Memory B cell (primary cell): ENCODE results near the gene FOXL1.

Experiments used
- ATAC-seq: fragments of 150-1000 bp; cut with Tn5 transposase; 2 replicates; pipeline ENCODE4 v1.10.0; 2021; ENCODE audit warnings: low read depth, mild to moderate bottlenecking, moderate library complexity
- DNase-seq, 2 donors: peaks; one replicate each; pipeline ENCODE4 v3.0.0; 2022; ENCODE audit warnings: low spot score in 2 of 2
- H3K27ac Mint-ChIP-seq: one replicate; pipeline ENCODE4 v1.8.0; 2022; ENCODE audit warnings: mild to moderate bottlenecking, moderate library complexity, mixed read lengths
- H3K27me3 Mint-ChIP-seq: one replicate; pipeline ENCODE4 v1.8.0; 2022; ENCODE audit warnings: mixed read lengths
- H3K36me3 Mint-ChIP-seq: one replicate; pipeline ENCODE4 v1.8.0; 2022; ENCODE audit warnings: mild to moderate bottlenecking, mixed read lengths
- H3K4me1 Mint-ChIP-seq: one replicate; pipeline ENCODE4 v1.8.0; 2022; ENCODE audit warnings: mixed read lengths
- H3K4me3 Mint-ChIP-seq: one replicate; pipeline ENCODE4 v1.8.0; 2022; ENCODE audit warnings: mild to moderate bottlenecking, moderate library complexity, mixed read lengths
- H3K9me3 Mint-ChIP-seq: one replicate; pipeline ENCODE4 v1.8.0; 2022; ENCODE audit warnings: mixed read lengths

Gene FOXL1

GRCh38 chr16:86625821-86626220 lies 47.5 kb downstream of the FOXL1 start:
- DNase-seq (no peak), ATAC-seq (no peak)
- no peak overlapping the region for H3K27ac Mint-ChIP-seq
- no peaks in the 10 kb centered on the region for H3K9me3 Mint-ChIP-seq
- no peaks in the 10 kb centered on the region for H3K36me3 Mint-ChIP-seq
- peaks cover 17% of the 10 kb centered on the region for H3K27me3 Mint-ChIP-seq
- no peaks in the 10 kb centered on the region for H3K4me1 Mint-ChIP-seq
- H3K4me3 Mint-ChIP-seq = no peak overlapping the region

GRCh38 chr16:86626284-86626683 lies 47.9 kb downstream of the FOXL1 start:
- Mint-ChIP-seq H3K27me3 (peaks cover 18% of the 10 kb centered on the region), H3K36me3 (no peaks in the 10 kb centered on the region), H3K27ac (no peak overlapping the region), H3K4me1 (no peaks in the 10 kb centered on the region), H3K4me3 (no peak overlapping the region), H3K9me3 (no peaks in the 10 kb centered on the region)
- no peak for DNase-seq
- ATAC-seq = no peak

GRCh38 chr16:86626966-86627365 lies 48.6 kb downstream of the FOXL1 start:
- peaks cover 16% of the 10 kb centered on the region for H3K27me3 Mint-ChIP-seq
- no peak for ATAC-seq
- H3K9me3 Mint-ChIP-seq = no peaks in the 10 kb centered on the region
- no peaks in the 10 kb centered on the region for H3K4me1 Mint-ChIP-seq
- H3K27ac Mint-ChIP-seq = no peak overlapping the region
- no peaks in the 10 kb centered on the region for H3K36me3 Mint-ChIP-seq
- DNase-seq = no peak
- H3K4me3 Mint-ChIP-seq = no peak overlapping the region

- H3K36me3 Mint-ChIP-seq = no peaks in the 10 kb centered on the region
- H3K27me3 Mint-ChIP-seq = peaks cover 9% of the 10 kb centered on the region
- no peak overlapping the region for H3K4me3 Mint-ChIP-seq
- ATAC-seq (no peak), DNase-seq (no peak)
- H3K4me1 Mint-ChIP-seq = no peaks in the 10 kb centered on the region
- H3K9me3 Mint-ChIP-seq = no peaks in the 10 kb centered on the region
- no peak overlapping the region for H3K27ac Mint-ChIP-seq
Measured at GRCh38 chr16:86628614-86629013, 50.3 kb downstream of the FOXL1 start.

GRCh38 chr16:86630471-86630870 lies 52.1 kb downstream of the FOXL1 start:
- ATAC-seq (no peak), DNase-seq (no peak)
- Mint-ChIP-seq H3K4me3 (no peak overlapping the region), H3K36me3 (no peaks in the 10 kb centered on the region), H3K4me1 (no peaks in the 10 kb centered on the region), H3K27ac (no peak overlapping the region), H3K27me3 (peaks cover 7% of the 10 kb centered on the region), H3K9me3 (no peaks in the 10 kb centered on the region)

GRCh38 chr16:86631444-86631843 lies 53.1 kb downstream of the FOXL1 start:
- Mint-ChIP-seq H3K36me3 (no peaks in the 10 kb centered on the region), H3K4me3 (no peak overlapping the region), H3K4me1 (no peaks in the 10 kb centered on the region), H3K27me3 (peaks cover 7% of the 10 kb centered on the region), H3K9me3 (no peaks in the 10 kb centered on the region), H3K27ac (no peak overlapping the region)
- no peak for DNase-seq
- no peak for ATAC-seq
